Measurements from ENCODE around the gene IRF5. TPM values are rescaled to one million over a fixed set of nuclear protein-coding genes. Genes with fewer than 3 reads are reported as not detected.

Gene IRF5
- total RNA-seq, 4 donors from 2014 or later: 13.5 to 23.4 (median 15.6) TPM

- TF ChIP-seq POLR2A (IDR thresholded peaks at IDR 0.05) (no peak), CTCF (IDR thresholded peaks at IDR 0.05) (no peak)
- no peak overlapping the region for H3K4me3 ChIP-seq (ENCODE audit: low read depth, poor library complexity, severe bottlenecking)
- 37 to 52% methylated on average over 29 to 67 of the region's 67 CpGs for WGBS, 2 donors
- intact Hi-C loops (cut with DNase I; ENCODE audit: low total_unique reads): no loop called here
- no peak for DNase-seq (ENCODE audit: low spot score in 2 of 2)
These were observed 47.2 kb upstream of the IRF5 start for GRCh38 chr7:128890306-128891109.

GRCh38 chr7:128891110-128891941 is 46.4 kb upstream of the IRF5 start:
- intact Hi-C loops (cut with DNase I; ENCODE audit: low total_unique reads): no loop called here
- DNase-seq (ENCODE audit: low spot score in 2 of 2): no peak
- TF ChIP-seq CTCF (IDR thresholded peaks at IDR 0.05) (no peak), POLR2A (IDR thresholded peaks at IDR 0.05) (no peak)
- 36 to 69% methylated on average over 18 to 25 of the region's 41 CpGs for WGBS, 2 donors
- no peak overlapping the region for H3K4me3 ChIP-seq (ENCODE audit: low read depth, poor library complexity, severe bottlenecking)

- TF ChIP-seq CTCF (IDR thresholded peaks at IDR 0.05) (no peak), POLR2A (IDR thresholded peaks at IDR 0.05) (no peak)
- WGBS, 2 donors: 63 to 65% methylated on average over 11 of the region's 11 CpGs
- no peak overlapping the region for H3K4me3 ChIP-seq (ENCODE audit: low read depth, poor library complexity, severe bottlenecking)
- DNase-seq (ENCODE audit: low spot score in 2 of 2): no peak
- intact Hi-C loops (cut with DNase I; ENCODE audit: low total_unique reads): no loop called here
These were observed 45.8 kb upstream of the IRF5 start for GRCh38 chr7:128891942-128892269.

GRCh38 chr7:128892521-128893250 is 45.0 kb upstream of the IRF5 start:
- no peak overlapping the region for H3K4me3 ChIP-seq (ENCODE audit: low read depth, poor library complexity, severe bottlenecking)
- DNase-seq (ENCODE audit: low spot score in 2 of 2): no peak
- intact Hi-C loops (cut with DNase I; ENCODE audit: low total_unique reads): no loop called here
- WGBS, 2 donors: 72 to 77% methylated on average over 12 to 13 of the region's 13 CpGs
- TF ChIP-seq CTCF (IDR thresholded peaks at IDR 0.05) (no peak), POLR2A (IDR thresholded peaks at IDR 0.05) (no peak)

- WGBS, 2 donors: 75 to 81% methylated on average over 18 to 21 of the region's 23 CpGs
- TF ChIP-seq CTCF (IDR thresholded peaks at IDR 0.05): no peak
- no peak for DNase-seq (ENCODE audit: low spot score in 2 of 2)
- H3K4me3 ChIP-seq (ENCODE audit: low read depth, poor library complexity, severe bottlenecking): no peak overlapping the region
- intact Hi-C loops (cut with DNase I; ENCODE audit: low total_unique reads): no loop called here
These were observed 44.3 kb upstream of the IRF5 start for GRCh38 chr7:128893251-128894100.
